GM10248 (cell line): Measurements from ENCODE around the gene PLA2G4A.

Experiments used
- CTCF ChIA-PET: fragments of 300-600 bp; sonication (Branson Sonifier 250); formaldehyde crosslinking; extraction: SDS; loops from one replicate; lab custom pipeline; 2021; ENCODE audit warnings: antibody characterized with exemption; lab: Yijun Ruan, JAX
- POLR2A ChIA-PET: fragments of 350-650 bp; sonication (Branson Sonifier 250); formaldehyde crosslinking; extraction: SDS; loops from one replicate; lab custom pipeline; 2020; ENCODE audit warnings: antibody characterized with exemption; lab: Yijun Ruan, JAX
- DNase-seq: peaks from one replicate; pipeline ENCODE4 v3.0.0; 2012; ENCODE audit errors: extremely low spot score
- TF ChIP-seq, protein P1 (sequence below): IDR thresholded peaks from 2 replicates; pipeline ENCODE4 v1.5.1; 2012; ENCODE audit warnings: mild to moderate bottlenecking, low read depth; ENCODE audit errors: extremely low read depth, missing control alignments, control extremely low read depth

Gene PLA2G4A

GRCh38 chr1:186948535-186948934 is 119.8 kb downstream of the PLA2G4A start:
- no peak for DNase-seq
- TF ChIP-seq, protein P1, sequence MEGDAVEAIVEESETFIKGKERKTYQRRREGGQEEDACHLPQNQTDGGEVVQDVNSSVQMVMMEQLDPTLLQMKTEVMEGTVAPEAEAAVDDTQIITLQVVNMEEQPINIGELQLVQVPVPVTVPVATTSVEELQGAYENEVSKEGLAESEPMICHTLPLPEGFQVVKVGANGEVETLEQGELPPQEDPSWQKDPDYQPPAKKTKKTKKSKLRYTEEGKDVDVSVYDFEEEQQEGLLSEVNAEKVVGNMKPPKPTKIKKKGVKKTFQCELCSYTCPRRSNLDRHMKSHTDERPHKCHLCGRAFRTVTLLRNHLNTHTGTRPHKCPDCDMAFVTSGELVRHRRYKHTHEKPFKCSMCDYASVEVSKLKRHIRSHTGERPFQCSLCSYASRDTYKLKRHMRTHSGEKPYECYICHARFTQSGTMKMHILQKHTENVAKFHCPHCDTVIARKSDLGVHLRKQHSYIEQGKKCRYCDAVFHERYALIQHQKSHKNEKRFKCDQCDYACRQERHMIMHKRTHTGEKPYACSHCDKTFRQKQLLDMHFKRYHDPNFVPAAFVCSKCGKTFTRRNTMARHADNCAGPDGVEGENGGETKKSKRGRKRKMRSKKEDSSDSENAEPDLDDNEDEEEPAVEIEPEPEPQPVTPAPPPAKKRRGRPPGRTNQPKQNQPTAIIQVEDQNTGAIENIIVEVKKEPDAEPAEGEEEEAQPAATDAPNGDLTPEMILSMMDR, result no peak
- ChIA-PET CTCF (no interaction called here), POLR2A (no interaction called here)

DNA sequence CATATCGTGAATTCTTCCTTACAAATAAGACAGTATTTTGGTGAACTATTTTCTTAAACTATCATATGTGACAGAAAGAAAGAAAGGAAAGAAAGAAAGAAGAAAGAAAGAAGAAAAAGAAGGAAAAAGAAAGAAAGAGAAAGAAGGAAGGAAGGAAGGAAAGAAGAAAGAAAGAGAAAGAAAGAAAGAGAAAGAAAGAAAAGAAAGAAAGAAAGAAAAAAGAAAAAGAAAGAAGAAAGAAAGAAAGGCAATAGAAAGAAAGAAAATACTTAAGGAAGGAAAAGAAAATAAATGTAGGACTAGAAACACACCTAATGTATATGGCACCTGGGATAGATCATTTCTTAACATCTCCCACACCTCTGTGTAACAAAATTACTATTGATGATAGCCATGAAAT is 120.4 kb downstream of the PLA2G4A start:
- ChIA-PET POLR2A (no interaction called here), CTCF (interaction anchor here (1.2 kb wide), 1 partner anchor 16 kb away, joined by 3 read pairs; no protein-coding TSS in a partner anchor)
- TF ChIP-seq, protein P1, result no peak

DNA sequence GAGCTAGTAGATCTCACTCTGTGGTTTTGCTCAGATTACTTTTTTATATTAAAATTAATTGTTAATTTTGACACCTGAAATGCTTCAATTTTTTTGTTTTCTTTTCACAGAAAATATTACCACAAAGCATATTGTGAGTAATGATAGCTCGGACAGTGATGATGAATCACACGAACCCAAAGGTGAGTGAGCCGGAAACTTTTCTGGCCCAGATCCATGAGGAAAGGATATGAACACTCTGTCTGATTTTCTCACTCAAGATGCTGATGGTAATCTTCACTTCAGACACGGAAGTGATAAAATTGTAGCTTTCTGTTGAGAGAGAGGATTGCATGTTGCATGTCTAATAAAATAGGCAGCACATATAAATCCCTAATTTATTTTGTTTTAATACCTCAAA is 121.8 kb downstream of the PLA2G4A start:
- DNase-seq, result no peak
- ChIA-PET POLR2A (no interaction called here), CTCF (interaction anchor here (1.2 kb wide), 1 partner anchor 10 kb away, joined by 3 read pairs; no protein-coding TSS in a partner anchor)
- TF ChIP-seq, protein P1, result no peak

More for the DNA sequence above, 120.4 kb downstream of the PLA2G4A start:
- DNase-seq, result no peak

DNA sequence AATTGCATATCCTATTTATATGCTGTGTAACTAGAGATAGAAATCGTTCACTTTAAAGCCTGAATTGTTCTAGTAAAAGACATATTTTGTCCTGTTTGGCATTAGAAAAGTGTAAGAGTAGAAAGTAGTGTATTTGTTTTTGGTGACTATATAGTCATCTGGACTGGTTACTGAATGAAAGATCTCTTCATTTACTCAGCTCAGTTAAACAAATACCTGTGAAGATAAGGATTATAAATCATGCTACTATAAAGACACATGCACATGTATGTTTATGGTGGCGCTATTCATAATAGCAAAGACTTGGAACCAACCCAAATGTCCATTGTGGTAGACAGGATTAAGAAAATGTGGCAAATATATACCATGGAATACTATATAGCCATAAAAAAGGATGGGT is 125.1 kb downstream of the PLA2G4A start:
- no peak for DNase-seq
- TF ChIP-seq, protein P1, result no peak
- CTCF ChIA-PET, result interaction anchor here (0.8 kb wide), 1 partner anchor 267 kb away, joined by 3 read pairs; no protein-coding TSS in a partner anchor
- POLR2A ChIA-PET, result no interaction called here

GRCh38 chr1:186957314-186957713 is 128.6 kb downstream of the PLA2G4A start:
- no peak for DNase-seq
- TF ChIP-seq, protein P1, result no peak
- ChIA-PET CTCF (interaction anchor here (1.1 to 1.9 kb wide), 2 partner anchors 14 to 20 kb away, joined by 4 to 6 read pairs; no protein-coding TSS in a partner anchor), POLR2A (no interaction called here)

- no peak for DNase-seq
- POLR2A ChIA-PET, result no interaction called here
- CTCF ChIA-PET, result interaction anchor here (0.9 kb wide), 1 partner anchor 16 kb away, joined by 3 read pairs; no protein-coding TSS in a partner anchor
Measured at GRCh38 chr1:186958520-186958919, 129.8 kb downstream of the PLA2G4A start.

More at GRCh38 chr1:186958520-186958919, 129.8 kb downstream of the PLA2G4A start:
- TF ChIP-seq, protein P1, result no peak
